Stimulated activated CD8-positive, alpha-beta memory T cell treated with anti-CD3 and anti-CD28 coated beads, Interleukin-4, amount 100 ng/mL, for 24 hours (primary cell): ENCODE data around the gene PTPRG.

Experiments used
- DNase-seq: peaks from one replicate; pipeline ENCODE4 v3.0.0-alpha.2; 2020; ENCODE audit warnings: low read depth

The PTPRG gene

DNA sequence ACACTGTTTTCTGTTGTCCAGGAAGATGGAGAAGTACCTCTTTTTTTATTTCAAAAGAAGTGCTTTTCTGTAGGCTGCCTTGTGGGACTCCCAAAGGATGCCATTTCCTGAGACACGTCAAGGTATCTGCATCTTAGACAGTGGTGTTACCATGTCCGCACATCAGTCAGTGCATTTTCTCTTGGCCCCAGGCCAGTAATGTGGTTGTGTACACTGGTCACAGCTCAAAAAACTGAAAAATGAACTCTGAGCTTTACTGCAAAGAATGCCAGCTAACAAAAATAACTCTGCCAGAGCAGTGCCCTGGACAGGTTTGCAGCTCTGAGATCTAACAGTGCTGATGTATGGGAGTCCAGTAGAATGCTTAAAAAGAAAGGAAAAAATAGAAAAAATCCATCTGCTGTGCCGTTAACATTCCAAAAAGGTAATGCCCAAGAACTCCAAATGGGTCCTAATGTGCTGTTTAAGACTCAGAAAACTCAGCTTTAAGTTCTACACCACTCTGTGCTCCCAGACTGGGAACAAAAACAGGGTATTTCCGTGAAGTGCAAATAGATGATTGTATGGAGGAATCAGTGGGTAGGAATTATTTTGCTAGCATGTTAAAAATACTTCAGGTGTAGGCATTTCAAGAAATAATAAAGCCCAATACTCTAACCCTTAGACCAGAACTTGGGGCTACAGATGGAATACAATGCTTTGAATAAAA is 496.1 kb downstream of the PTPRG start:
- DNase-seq, result no peak

GRCh38 chr3:62065985-62066693 is 504.8 kb downstream of the PTPRG start:
- no peak for DNase-seq

DNA sequence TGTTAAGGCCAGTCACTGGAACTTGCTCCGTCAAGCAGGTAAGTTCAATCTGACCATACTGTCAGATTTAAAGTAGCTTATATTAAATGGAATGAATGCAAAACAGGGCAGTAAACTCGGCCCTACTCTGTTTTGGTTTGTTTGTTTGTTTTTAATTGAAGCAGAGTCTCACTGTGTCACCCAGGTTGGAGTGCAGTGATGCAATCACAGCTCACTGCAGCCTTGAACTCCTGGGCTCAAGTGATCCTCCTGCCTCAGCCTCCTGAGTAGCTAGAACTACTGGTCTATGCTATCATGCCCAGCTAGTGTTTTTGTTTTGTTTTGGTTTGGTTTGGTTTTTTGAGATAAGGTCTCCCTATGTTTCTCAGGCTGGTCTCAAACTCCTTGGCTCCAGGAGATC is 507.0 kb downstream of the PTPRG start:
- no peak for DNase-seq

GRCh38 chr3:62070891-62071290 is 509.5 kb downstream of the PTPRG start:
- no peak for DNase-seq

- no peak for DNase-seq
Measured at GRCh38 chr3:62073038-62073437, 511.7 kb downstream of the PTPRG start.

GRCh38 chr3:62084558-62084957 is 523.2 kb downstream of the PTPRG start:
- DNase-seq, result no peak

DNA sequence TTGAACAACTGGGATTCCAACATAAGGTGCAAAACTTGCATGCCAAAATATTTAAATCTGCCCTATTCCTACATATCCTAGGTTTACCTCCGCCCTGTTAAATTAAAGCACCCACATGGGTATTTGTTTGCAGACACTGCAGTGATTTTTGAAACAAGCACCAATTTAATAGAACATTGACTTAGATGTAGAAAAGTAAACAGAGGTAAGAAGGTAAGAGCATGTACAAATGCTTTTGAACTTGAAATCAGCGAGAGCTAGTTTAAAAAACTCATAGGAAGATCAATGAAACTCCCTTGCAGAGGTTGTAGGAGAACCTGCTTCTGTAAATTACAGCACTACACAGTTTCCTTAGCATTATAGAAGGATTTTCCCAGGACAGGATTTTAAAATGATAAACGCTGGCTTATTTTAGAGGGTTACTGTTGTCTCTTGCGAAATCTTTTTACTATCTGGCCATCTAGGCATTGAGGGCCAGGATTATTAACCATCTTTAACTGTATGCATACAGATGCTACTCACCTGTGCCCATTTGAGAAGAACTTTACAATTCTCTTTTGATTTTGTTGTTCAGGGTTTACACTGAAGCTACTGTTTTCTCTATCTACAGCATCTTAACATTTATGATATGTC is 527.2 kb downstream of the PTPRG start:
- no peak for DNase-seq

DNA sequence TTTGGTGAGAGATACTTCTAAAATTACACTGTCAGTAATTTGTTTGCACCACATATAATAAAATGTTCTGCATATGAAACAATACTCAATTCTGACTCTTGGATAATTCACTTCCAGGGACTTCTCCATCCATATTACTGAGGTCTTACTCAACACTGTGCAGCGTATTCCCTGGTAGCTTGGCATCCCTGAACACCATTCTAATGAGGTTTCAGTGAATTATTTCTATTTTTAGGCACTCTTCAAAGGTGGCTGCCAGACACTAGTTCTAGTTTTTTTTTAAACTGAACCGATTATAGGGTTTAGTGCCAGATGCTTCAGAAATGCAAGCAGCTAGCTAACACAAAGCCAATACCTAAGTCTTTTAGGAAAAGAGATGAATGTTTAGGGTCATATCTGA is 528.7 kb downstream of the PTPRG start:
- DNase-seq, result no peak

DNA sequence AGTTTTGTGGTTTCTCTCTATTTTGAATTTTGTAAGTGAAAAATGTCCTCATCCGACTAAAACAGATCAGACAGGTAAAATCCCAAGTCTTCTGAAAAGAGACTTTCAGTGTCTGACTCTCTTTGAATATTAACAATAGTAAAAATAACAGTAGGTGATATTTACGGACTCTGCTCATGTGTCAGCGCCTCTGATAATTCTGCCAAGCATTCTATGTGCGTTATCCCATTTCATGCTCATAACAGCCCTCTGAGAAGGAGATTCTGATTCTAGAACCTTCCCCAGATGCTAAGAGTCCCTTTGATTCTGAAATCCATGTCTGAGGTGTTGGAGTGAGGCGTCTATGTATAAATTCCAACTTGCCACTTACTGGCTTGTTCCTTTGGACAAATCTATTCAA is 529.1 kb downstream of the PTPRG start:
- no peak for DNase-seq

DNA sequence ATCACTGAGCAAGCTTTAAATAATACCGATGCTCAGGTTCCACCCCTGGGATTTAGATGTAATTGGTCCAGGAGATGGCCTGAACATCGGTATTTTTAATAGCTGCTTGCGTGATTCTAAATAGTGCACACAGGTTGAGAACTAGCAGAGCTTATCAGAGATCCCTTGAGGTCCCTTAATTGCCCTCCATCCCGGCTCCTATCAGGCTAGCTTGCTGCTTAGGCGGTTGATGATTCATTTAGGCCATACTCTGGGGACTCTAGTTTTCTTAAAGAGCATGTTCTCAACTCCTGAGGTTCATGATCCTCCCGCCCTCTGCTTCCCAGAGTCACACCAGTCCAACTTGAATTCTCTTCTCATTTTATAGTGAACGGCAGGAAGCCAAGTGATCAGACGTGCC is 531.7 kb downstream of the PTPRG start:
- no peak for DNase-seq

- no peak for DNase-seq
Measured at GRCh38 chr3:62094461-62094860, 533.1 kb downstream of the PTPRG start.

DNA sequence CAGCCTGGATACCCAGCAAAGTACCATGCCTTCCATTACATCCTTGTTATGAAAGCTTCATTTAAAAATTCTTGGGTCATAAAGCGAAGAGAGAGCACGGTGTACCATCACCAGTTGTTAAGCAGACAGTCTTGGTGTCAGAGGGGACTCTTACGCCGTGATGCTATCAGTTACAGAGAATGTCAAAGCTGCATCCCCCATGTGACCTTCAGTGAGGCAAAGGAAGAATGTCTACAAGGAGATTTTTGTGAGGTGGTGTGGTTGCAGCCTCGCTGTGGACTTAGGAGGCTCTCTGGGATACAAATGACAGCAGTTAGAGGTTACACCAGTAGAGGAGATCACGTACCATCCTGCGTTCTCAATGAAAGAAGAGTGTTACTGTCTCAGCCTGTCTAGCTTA is 533.7 kb downstream of the PTPRG start:
- no peak for DNase-seq

DNA sequence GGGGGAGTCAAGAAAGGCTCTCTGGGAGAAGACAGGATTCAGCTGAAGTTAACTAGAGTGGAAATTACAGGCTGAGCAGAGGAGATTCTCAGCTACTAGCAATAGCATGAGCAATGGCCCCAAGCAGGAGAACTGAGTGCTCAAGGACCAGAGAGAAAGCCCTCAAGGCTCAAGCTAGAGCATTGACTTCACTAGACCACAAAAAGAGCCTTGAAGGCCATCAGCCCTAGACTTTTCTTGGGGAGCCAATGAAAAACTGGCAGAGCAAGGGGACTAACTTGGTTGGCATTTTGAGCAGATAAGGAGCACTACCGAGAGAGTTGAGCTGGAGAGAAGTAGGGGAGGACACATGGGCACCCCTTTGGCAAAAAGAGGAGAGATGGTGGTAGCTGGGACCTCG is 534.4 kb downstream of the PTPRG start:
- no peak for DNase-seq

- no peak for DNase-seq
Measured at GRCh38 chr3:62096521-62096920, 535.1 kb downstream of the PTPRG start.

DNA sequence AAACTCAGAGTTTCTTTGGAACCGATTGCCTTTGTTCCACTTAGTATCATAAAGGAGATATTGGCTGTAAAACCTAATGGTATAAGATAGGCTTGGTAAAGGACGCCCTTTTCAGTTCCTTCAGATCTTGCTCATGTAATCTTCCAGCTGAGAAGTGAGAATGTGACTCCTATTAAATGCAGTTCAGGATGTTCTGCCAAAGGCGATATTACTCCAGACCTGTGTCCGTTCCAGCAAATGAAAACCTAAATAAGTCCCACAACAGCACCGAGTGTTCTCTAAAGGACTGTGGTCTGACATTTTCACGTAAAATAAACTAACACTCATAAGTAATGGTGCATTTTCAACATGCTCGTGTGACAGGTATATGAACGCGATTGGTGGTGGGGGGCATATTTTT is 535.8 kb downstream of the PTPRG start:
- no peak for DNase-seq

DNA sequence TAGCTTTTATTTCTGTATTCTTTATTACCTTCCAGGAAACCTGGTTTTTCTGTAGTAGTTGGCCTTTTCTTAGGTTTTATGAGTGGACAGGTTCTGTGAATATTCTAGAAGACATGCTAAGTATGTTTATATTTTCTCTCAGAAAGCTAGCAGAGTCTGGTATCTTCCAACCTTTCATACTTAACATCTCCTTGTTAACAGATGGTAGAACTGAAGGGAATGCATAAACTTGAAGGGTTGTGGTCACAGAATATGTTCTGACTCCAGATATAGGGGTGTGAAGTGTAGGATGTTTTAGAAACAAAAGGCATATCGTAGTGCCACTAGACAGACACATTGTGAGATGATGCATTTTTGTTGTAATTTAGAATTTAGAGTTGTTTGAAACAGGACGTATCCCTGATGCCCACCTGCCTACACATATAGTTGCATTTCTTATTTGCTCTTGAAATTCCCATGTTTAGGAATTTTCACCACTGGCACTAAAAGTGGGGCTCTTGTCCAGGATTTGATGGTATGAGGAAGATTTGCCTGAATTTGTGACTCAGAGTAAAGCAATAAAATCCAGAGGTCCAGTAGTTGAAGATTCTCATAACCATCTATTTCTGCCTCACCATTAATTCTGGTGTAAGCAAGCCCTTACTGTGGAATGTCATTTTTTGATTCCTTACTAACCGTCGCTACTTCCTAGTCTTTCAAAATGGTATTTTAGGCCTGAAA is 537.4 kb downstream of the PTPRG start:
- no peak for DNase-seq

GRCh38 chr3:62100282-62100989 is 539.1 kb downstream of the PTPRG start:
- no peak for DNase-seq

GRCh38 chr3:62101488-62101887 is 540.1 kb downstream of the PTPRG start:
- DNase-seq, result no peak

GRCh38 chr3:62103531-62103930 is 542.2 kb downstream of the PTPRG start:
- DNase-seq, result no peak

GRCh38 chr3:62109534-62109933 is 548.2 kb downstream of the PTPRG start:
- no peak for DNase-seq

DNA sequence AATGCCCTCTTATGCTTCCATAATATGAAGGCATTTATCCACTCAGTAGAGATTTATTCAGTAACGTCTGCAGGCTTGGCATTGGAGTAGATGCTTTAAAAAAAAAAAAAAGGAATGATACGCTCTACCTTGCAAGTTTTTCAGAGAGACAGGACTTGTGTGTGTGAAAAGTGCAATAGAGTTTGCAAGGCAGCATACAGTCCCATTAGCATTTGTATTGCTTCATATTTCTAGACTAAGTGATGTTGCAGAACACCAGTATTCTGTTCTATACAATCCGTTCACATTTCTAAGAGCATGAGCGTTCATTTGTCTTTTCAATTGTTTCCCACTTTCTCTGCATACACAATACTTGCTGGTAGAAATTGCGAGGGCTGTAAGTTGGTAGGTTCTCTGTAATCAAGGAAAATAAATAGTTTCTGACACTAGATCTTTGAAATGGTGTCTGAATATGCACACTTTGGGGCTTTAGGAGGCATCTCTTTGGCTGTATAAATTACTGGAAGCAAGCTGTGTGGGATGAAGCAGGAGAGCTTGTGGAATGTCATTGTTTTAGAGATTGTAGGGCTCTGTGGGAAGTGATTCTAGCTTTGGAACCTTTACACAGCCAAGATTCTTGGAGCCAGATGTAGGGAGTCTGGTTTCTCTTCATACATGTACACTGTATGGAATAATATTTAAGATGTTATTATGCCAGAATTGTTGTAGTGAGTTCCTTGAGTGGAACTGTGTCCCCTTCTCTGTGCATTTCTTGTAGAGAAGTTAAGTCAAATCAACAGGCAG is 549.3 kb downstream of the PTPRG start:
- no peak for DNase-seq
